ENCODE results near the gene OR7G3.

Gene OR7G3

GRCh38 chr19:9107375-9107774 is 19.4 kb downstream of the OR7G3 start, which contains the start of gene OR7G2:
OR7G2 (minus strand) TSS chr19:9107475; CDS start chr19:9103243, 4,232 bp downstream.
- no peak for DNase-seq (ENCODE audit: low read depth)

DNA sequence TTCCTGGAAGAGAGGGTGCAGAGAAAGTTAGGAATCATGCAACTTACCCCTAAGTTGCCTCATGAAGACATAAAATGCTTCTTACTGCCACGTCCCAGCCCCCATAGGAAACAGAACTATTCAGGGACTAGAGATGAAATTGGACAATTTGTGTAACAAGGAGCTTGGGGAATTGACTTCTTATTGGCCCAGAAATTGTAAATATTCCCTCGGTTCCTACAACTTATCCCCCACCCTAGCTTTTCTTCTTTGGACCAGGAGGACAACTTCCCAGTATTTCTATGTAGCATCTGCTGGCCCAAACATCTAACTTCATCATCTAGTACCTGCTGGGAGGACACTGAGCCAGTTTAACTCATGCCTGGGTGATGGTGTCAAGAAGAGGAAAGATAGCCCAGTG is 40.0 kb downstream of the OR7G3 start, which contains the start of gene OR1M1:
TSS of gene OR1M1 (plus strand) at position 301 of the 400 bp plus-strand sequence. CDS start 6,184 bp downstream, outside the sequence.
- no peak for DNase-seq (ENCODE audit: low read depth)

GRCh38 chr19:9078651-9079050 is 48.1 kb downstream of the OR7G3 start:
- DNase-seq (ENCODE audit: low read depth) = no peak

- DNase-seq (ENCODE audit: low read depth) = no peak
Observed at GRCh38 chr19:9076901-9077300, 49.8 kb downstream of the OR7G3 start.
